ENCODE data around the gene DNMBP. TPM values are rescaled to one million over a fixed set of nuclear protein-coding genes. Genes with fewer than 3 reads are reported as not detected.

DNMBP gene
- total and polyA plus RNA-seq, 2 of the 8 experiments (the other 6 are each of a cell fraction or from before 2014, with no cell fraction given), result 19.1 to 26.4 TPM

- no peak for TF ChIP-seq POLR2AphosphoS5 (IDR thresholded peaks at IDR 0.05; ENCODE audit: low read depth, low read length)
- no peak for TF ChIP-seq ZNF274 (IDR thresholded peaks at IDR 0.05; ENCODE audit: borderline replicate concordance, extremely low read depth, low read length)
- TF ChIP-seq GTF2F1 (IDR thresholded peaks at IDR 0.05; ENCODE audit: borderline replicate concordance, low read depth, low read length), result no peak
- no peak for TF ChIP-seq RNF2 (IDR thresholded peaks at IDR 0.05; ENCODE audit: borderline replicate concordance, low read depth, low read length, missing control alignments, poor library complexity, severe bottlenecking)
- no peak for TF ChIP-seq ATF2 (IDR thresholded peaks at IDR 0.05; ENCODE audit: low read length)
- TF ChIP-seq SAP30 (IDR thresholded peaks at IDR 0.05; ENCODE audit: insufficient read depth, insufficient replicate concordance, low read length), result no peak
These were observed 71.2 kb downstream of the DNMBP start (continued) for GRCh38 chr10:99938563-99938962.

All from H1 (cell line).